Lower lobe of right lung (tissue), 2 donors: ENCODE data around the gene IQCF6. TPM values are rescaled to one million over a fixed set of nuclear protein-coding genes. Genes with fewer than 3 reads are reported as not detected.

ENCODE experiments used
- ATAC-seq, 2 donors: fragments of 200-7000 bp; cut with Tn5 transposase; one replicate each; pipeline ENCODE4 v1.9.1; 2020 to 2022; ENCODE audit warnings: mild to moderate bottlenecking in 2 of 2, moderate library complexity in 2 of 2
- DNase-seq: peaks from one replicate; pipeline ENCODE4 v3.0.0-alpha.2; 2020
- H3K27ac ChIP-seq: fragments of 200-600 bp; one replicate; pipeline ENCODE4 v1.8.0; 2022
- H3K27me3 ChIP-seq: fragments of 200-600 bp; one replicate; pipeline ENCODE4 v1.8.0; 2022; ENCODE audit warnings: low read depth
- H3K36me3 ChIP-seq: fragments of 200-600 bp; one replicate; pipeline ENCODE4 v1.8.0; 2022; ENCODE audit warnings: mild to moderate bottlenecking
- H3K4me1 ChIP-seq: fragments of 200-600 bp; one replicate; pipeline ENCODE4 v1.8.0; 2022
- H3K4me3 ChIP-seq: fragments of 200-600 bp; one replicate; pipeline ENCODE4 v1.8.0; 2022; ENCODE audit warnings: mild to moderate bottlenecking
- H3K9me3 ChIP-seq: fragments of 200-600 bp; one replicate; pipeline ENCODE4 v1.8.0; 2022
- CTCF ChIP-seq: fragments of 200-600 bp; IDR thresholded peaks from one replicate; pipeline ENCODE4 v1.8.0; 2022; ENCODE audit warnings: antibody characterized with exemption, mild to moderate bottlenecking
- intact Hi-C: fragments of 100-400 bp; cut with DNase I; formaldehyde crosslinking; loops from one replicate; pipeline ENCODE4 v1.11.0; 2022
- total RNA-seq: library from RNA; stranded (reverse); fragmentation: NEBNext Ultra II Directional; extraction: Animal tissue kit (Norgen Biotek cat#: 25700); gene quantifications from one replicate; pipeline ENCODE4 v1.2.1, GENCODE V29; 2021
- donor health status: DM: no; HTN: yes; CAD: no; lungs with severe emphysema.

Gene IQCF6
- total RNA-seq, 1 donor from 2014 or later: not detected

- Histone ChIP-seq H3K4me3 (no peak overlapping the region), H3K4me1 (no peaks in the 10 kb centered on the region), H3K36me3 (no peaks in the 10 kb centered on the region), H3K9me3 (no peaks in the 10 kb centered on the region), H3K27me3 (peaks cover 9% of the 10 kb centered on the region), H3K27ac (no peak overlapping the region)
- intact Hi-C loops: no loop called here
- DNase-seq (no peak), ATAC-seq (no peak)
- TF ChIP-seq CTCF: no peak
Measured at GRCh38 chr3:51802106-51802703, 23.2 kb upstream of the IQCF6 start.

- ATAC-seq (no peak), DNase-seq (no peak)
- Histone ChIP-seq H3K9me3 (no peaks in the 10 kb centered on the region), H3K36me3 (no peaks in the 10 kb centered on the region), H3K4me3 (no peak overlapping the region), H3K27me3 (peaks cover 11% of the 10 kb centered on the region), H3K4me1 (no peaks in the 10 kb centered on the region), H3K27ac (no peak overlapping the region)
- TF ChIP-seq CTCF: no peak
- intact Hi-C loops: no loop called here
Measured at GRCh38 chr3:51800750-51801125, 21.7 kb upstream of the IQCF6 start.

- DNase-seq (no peak), ATAC-seq (peak; percentile 52 to 68)
- H3K36me3 ChIP-seq: no peaks in the 10 kb centered on the region
- no peaks in the 10 kb centered on the region for H3K9me3 ChIP-seq
- H3K27me3 ChIP-seq: peaks cover 11% of the 10 kb centered on the region
- no peaks in the 10 kb centered on the region for H3K4me1 ChIP-seq
- no peak overlapping the region for H3K27ac ChIP-seq
- peak; percentile 82 for TF ChIP-seq CTCF
- H3K4me3 ChIP-seq: no peak overlapping the region
- intact Hi-C loops: no loop called here
Measured at GRCh38 chr3:51799879-51800749, 21.1 kb upstream of the IQCF6 start.

GRCh38 chr3:51798411-51798963 is 19.4 kb upstream of the IQCF6 start:
- H3K4me3 ChIP-seq: no peak overlapping the region
- DNase-seq: no peak
- no peak for TF ChIP-seq CTCF
- intact Hi-C loops: no loop called here
- H3K9me3 ChIP-seq: no peaks in the 10 kb centered on the region
- H3K4me1 ChIP-seq: no peaks in the 10 kb centered on the region
- no peak overlapping the region for H3K27ac ChIP-seq
- peaks cover 11% of the 10 kb centered on the region for H3K27me3 ChIP-seq
- ATAC-seq: no peak
- H3K36me3 ChIP-seq: no peaks in the 10 kb centered on the region

- Histone ChIP-seq H3K36me3 (no peaks in the 10 kb centered on the region), H3K4me1 (no peaks in the 10 kb centered on the region), H3K27ac (no peak overlapping the region), H3K9me3 (no peaks in the 10 kb centered on the region), H3K4me3 (no peak overlapping the region), H3K27me3 (peaks cover 11% of the 10 kb centered on the region)
- TF ChIP-seq CTCF: no peak
- intact Hi-C loops: no loop called here
- DNase-seq (no peak), ATAC-seq (no peak)
Measured at GRCh38 chr3:51796854-51797253, 17.8 kb upstream of the IQCF6 start.
